HepG2 (cell line): Measurements from ENCODE around the gene CNOT8. TPM values are rescaled to one million over a fixed set of nuclear protein-coding genes. Genes with fewer than 3 reads are reported as not detected.

Experiments
- HBP1 ChIP-seq: IDR thresholded peaks from 2 replicates; pipeline ENCODE4 v1.6.1; 2016; ENCODE audit warnings: low read depth, control low read depth
- KDM1A ChIP-seq: IDR thresholded peaks from 2 replicates; pipeline ENCODE4 v1.6.1; 2016; ENCODE audit warnings: missing compliant biosample characterization
- MTF2 ChIP-seq: sonication (generic); formaldehyde crosslinking; IDR thresholded peaks from 2 replicates; pipeline ENCODE4 v1.5.0; 2020; ENCODE audit warnings: missing genetic modification reagents, borderline replicate concordance
- RCOR2 ChIP-seq: IDR thresholded peaks from 2 replicates; pipeline ENCODE4 v1.6.1; 2016; ENCODE audit warnings: missing biosample characterization, missing genetic modification reagents
- STAT5B ChIP-seq: sonication (generic); formaldehyde crosslinking; IDR thresholded peaks from 2 replicates; pipeline ENCODE4 v1.4.0; 2020; ENCODE audit warnings: missing genetic modification reagents
- TERF1 ChIP-seq: sonication (generic); formaldehyde crosslinking; IDR thresholded peaks from 2 replicates; pipeline ENCODE4 v1.8.0; 2022; ENCODE audit warnings: mild to moderate bottlenecking, missing genetic modification reagents, moderate library complexity
- THAP11 ChIP-seq: IDR thresholded peaks from 2 replicates; pipeline ENCODE4 v1.6.1; 2016; ENCODE audit warnings: missing biosample characterization, missing genetic modification reagents
- ZBTB14 ChIP-seq: sonication (generic); formaldehyde crosslinking; IDR thresholded peaks from 2 replicates; pipeline ENCODE4 v1.4.0; 2020; ENCODE audit warnings: missing genetic modification reagents
- ZBTB40 ChIP-seq, 2 experiments: fragments of 450-650 bp in 1 of 2; sonication (generic) in 1 of 2; formaldehyde crosslinking in 1 of 2; IDR thresholded peaks; 2 replicates each; pipeline versions ENCODE4 v1.6.1 to v1.8.0; 2016 to 2022; ENCODE audit warnings: antibody characterized with exemption in 1 of 2, mild to moderate bottlenecking in 1 of 2, missing genetic modification reagents in 1 of 2
- polyA plus RNA-seq, 8 experiments: library from polyadenylated mRNA; depleted of rRNA in 3 of 8; stranded (reverse) in 7 of 8; unstranded in 1 of 8; fragments of >200 nt; fragmentation: Illumina TruSeq in 4 of 8; extraction: Trizol in 4 of 8; gene quantifications; 2 replicates each; pipeline versions ENCODE4 v1.2.1 to v1.2.3, GENCODE V29; 2011 to 2016; ENCODE audit warnings: low read depth in 4 of 8, missing spikeins in 1 of 8, mixed read lengths in 1 of 8; ENCODE audit not compliant: insufficient read depth in 1 of 8
- total RNA-seq, 5 experiments: library from RNA; depleted of rRNA; stranded (reverse); fragments of >200 nt; fragmentation: Illumina TruSeq; extraction: Trizol; gene quantifications; 2 replicates each; pipeline ENCODE4 v1.2.3, GENCODE V29; 2016; ENCODE audit warnings: low read depth in 1 of 5
- TF ChIP-seq, protein P1 (sequence below): sonication (generic); formaldehyde crosslinking; IDR thresholded peaks from 2 replicates; pipeline ENCODE4 v1.5.0; 2020; ENCODE audit warnings: missing genetic modification reagents, mild to moderate bottlenecking, borderline replicate concordance
- TF ChIP-seq, protein P2 (sequence below): sonication (generic); formaldehyde crosslinking; IDR thresholded peaks from 2 replicates; pipeline ENCODE4 v1.4.0; 2020; ENCODE audit warnings: mild to moderate bottlenecking, low read depth, missing genetic modification reagents

Gene CNOT8
- total and polyA plus RNA-seq, 2 of the 13 experiments (the other 11 are each of a cell fraction or from before 2014, with no cell fraction given), result 37.1 to 74.9 TPM

GRCh38 chr5:154842689-154843530 lies 15.5 kb upstream of the CNOT8 start (continued):
- TF ChIP-seq HBP1 (CRISPR knock-in tag), result no peak
- TF ChIP-seq, protein P1, sequence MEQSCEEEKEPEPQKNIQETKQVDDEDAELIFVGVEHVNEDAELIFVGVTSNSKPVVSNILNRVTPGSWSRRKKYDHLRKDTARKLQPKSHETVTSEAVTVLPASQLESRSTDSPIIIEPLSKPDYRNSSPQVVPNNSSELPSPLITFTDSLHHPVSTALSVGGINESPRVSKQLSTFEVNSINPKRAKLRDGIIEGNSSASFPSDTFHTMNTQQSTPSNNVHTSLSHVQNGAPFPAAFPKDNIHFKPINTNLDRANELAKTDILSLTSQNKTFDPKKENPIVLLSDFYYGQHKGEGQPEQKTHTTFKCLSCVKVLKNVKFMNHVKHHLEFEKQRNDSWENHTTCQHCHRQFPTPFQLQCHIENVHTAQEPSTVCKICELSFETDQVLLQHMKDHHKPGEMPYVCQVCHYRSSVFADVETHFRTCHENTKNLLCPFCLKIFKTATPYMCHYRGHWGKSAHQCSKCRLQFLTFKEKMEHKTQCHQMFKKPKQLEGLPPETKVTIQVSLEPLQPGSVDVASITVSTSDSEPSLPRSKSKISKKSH, result no peak
- no peak for TF ChIP-seq TERF1 (CRISPR knock-in tag)
- TF ChIP-seq, protein P2, sequence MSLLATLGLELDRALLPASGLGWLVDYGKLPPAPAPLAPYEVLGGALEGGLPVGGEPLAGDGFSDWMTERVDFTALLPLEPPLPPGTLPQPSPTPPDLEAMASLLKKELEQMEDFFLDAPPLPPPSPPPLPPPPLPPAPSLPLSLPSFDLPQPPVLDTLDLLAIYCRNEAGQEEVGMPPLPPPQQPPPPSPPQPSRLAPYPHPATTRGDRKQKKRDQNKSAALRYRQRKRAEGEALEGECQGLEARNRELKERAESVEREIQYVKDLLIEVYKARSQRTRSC (CRISPR knock-in tag), result no peak
- TF ChIP-seq STAT5B (CRISPR knock-in tag), result 0 out of 2 replicates have a peak, but pooled peaks have one; percentile 69
- TF ChIP-seq MTF2, result no peak
- TF ChIP-seq ZBTB40 (IDR thresholded peaks at IDR 0.05), result no peak
- no peak; the same call in 1 of the 2 replicates for TF ChIP-seq ZBTB40 (CRISPR knock-in tag; IDR thresholded peaks at IDR 0.05)
- TF ChIP-seq THAP11 (CRISPR knock-in tag), result peak; percentile 48; the same call in 1 of the 2 replicates
- TF ChIP-seq KDM1A (CRISPR knock-in tag), result no peak
- no peak for TF ChIP-seq ZBTB14 (CRISPR knock-in tag)
- TF ChIP-seq RCOR2 (CRISPR knock-in tag), result peak; percentile 81
